K562 (cell line): ENCODE results near the gene PHYHIPL. TPM values are rescaled to one million over a fixed set of nuclear protein-coding genes. Genes with fewer than 3 reads are reported as not detected.

Experiments used
- ATAC-seq: fragments of 200-7000 bp; cut with Tn5 transposase; 3 replicates; pipeline ENCODE4 v1.9.1; 2020; ENCODE audit warnings: moderate library complexity
- BruUV-seq: library from RNA; stranded (reverse); fragments of 400-500 nt; replicated peaks from 2 replicates; lab custom pipeline; 2021; lab: Mats Ljungman, UMichigan
- CTCF ChIA-PET: fragments of 300-600 bp; formaldehyde crosslinking; extraction: SDS; loops from one replicate; lab custom pipeline; 2021; ENCODE audit warnings: low intra/inter-chr PET ratio; lab: Yijun Ruan, JAX
- POLR2A ChIA-PET: fragments of 300-600, 350-650 bp; sonication (Branson Sonifier 250); formaldehyde crosslinking; extraction: SDS; loops from one replicate; lab custom pipeline; 2021; ENCODE audit warnings: antibody characterized with exemption, inconsistent platforms; lab: Yijun Ruan, JAX
- DNase-seq, 4 experiments: peaks; one replicate each; pipeline versions ENCODE4 v3.0.0 to v3.0.0-alpha.2; 2011 to 2018; ENCODE audit warnings: low spot score in 3 of 4, mixed read lengths in 3 of 4; ENCODE audit errors: extremely low read depth in 1 of 4
- FAIRE-seq: peaks from 2 replicates; lab custom pipeline; 2011; peaks lifted over from hg19 to GRCh38; lab: Jason Lieb, UNC
- H2AFZ ChIP-seq: 2 replicates; pipeline ENCODE4 v1.6.0; 2011; ENCODE audit warnings: low read depth, low read length, control low read depth, inconsistent platforms
- H3K27ac ChIP-seq: fragments of 200-600 bp; 3 replicates; pipeline ENCODE4 v1.8.0; 2011; ENCODE audit warnings: low read depth, mild to moderate bottlenecking, control low read depth, inconsistent platforms, low read length, moderate library complexity, mixed read lengths; ENCODE audit errors: extremely low read depth
- H3K27me3 ChIP-seq, 2 experiments: fragments of 300-600 bp in 1 of 2; 2 replicates in 1 of 2; 3 replicates in 1 of 2; pipeline versions ENCODE4 v1.6.0 to v1.8.0; 2011; ENCODE audit warnings: inconsistent platforms in 2 of 2, low read length in 2 of 2, mild to moderate bottlenecking in 1 of 2, mixed read lengths in 1 of 2, moderate library complexity in 1 of 2; ENCODE audit not compliant: control insufficient read depth in 2 of 2, insufficient read depth in 2 of 2
- H3K36me3 ChIP-seq: fragments of 300-600 bp; 3 replicates; pipeline ENCODE4 v1.8.0; 2011; ENCODE audit warnings: mild to moderate bottlenecking, low read length, inconsistent platforms; ENCODE audit not compliant: control insufficient read depth, insufficient read depth
- H3K4me1 ChIP-seq, 2 experiments: fragments of 200-600 bp in 1 of 2; replicated peaks in 1 of 2; 2 replicates in 1 of 2; 3 replicates in 1 of 2; pipeline versions ENCODE4 v1.5.1 to v1.8.0; 2011; ENCODE audit warnings: inconsistent platforms in 2 of 2, low read length in 2 of 2, mild to moderate bottlenecking in 1 of 2, mixed read lengths in 1 of 2, moderate library complexity in 1 of 2; ENCODE audit not compliant: control insufficient read depth in 2 of 2, insufficient read depth in 2 of 2
- H3K4me2 ChIP-seq: 2 replicates; pipeline ENCODE4 v1.6.1; 2011; ENCODE audit warnings: low read length, control low read depth, inconsistent platforms, mixed read lengths; ENCODE audit not compliant: insufficient read depth
- H3K4me3 ChIP-seq: fragments of 200-600 bp; sonication (generic), shearing (Covaris generic); 2 replicates; pipeline ENCODE4 v1.5.1; 2016; ENCODE audit warnings: control low read depth, inconsistent platforms
- H3K79me2 ChIP-seq: fragments of 200-600 bp; 3 replicates; pipeline ENCODE4 v1.8.0; 2011; ENCODE audit warnings: low read length, inconsistent platforms; ENCODE audit not compliant: control insufficient read depth, insufficient read depth
- H3K9ac ChIP-seq, 2 experiments: 2 replicates each; pipeline versions ENCODE4 v1.6.0 to v1.6.1; 2011; ENCODE audit warnings: low read depth in 2 of 2, low read length in 2 of 2, control low read depth in 1 of 2, inconsistent platforms in 1 of 2, mild to moderate bottlenecking in 1 of 2, mixed read lengths in 1 of 2; ENCODE audit not compliant: insufficient read depth in 1 of 2
- H3K9me1 ChIP-seq: one replicate; pipeline ENCODE4 v1.6.0; 2011; ENCODE audit warnings: inconsistent platforms, mild to moderate bottlenecking, low read length, moderate library complexity; ENCODE audit not compliant: control insufficient read depth, insufficient read depth
- H3K9me3 ChIP-seq: replicated peaks from 2 replicates; pipeline ENCODE4 v1.5.1; 2011; ENCODE audit warnings: low read depth, low read length, inconsistent platforms; ENCODE audit not compliant: control insufficient read depth, insufficient read depth
- H4K20me1 ChIP-seq: replicated peaks from 2 replicates; pipeline ENCODE4 v1.6.1; 2011; ENCODE audit warnings: low read length, inconsistent platforms, mixed read lengths; ENCODE audit not compliant: control insufficient read depth, insufficient read depth
- ARID3B ChIP-seq: fragments of 250-450 bp; sonication (Bioruptor Pico); IDR thresholded peaks from 2 replicates; pipeline ENCODE4 v1.4.0; 2020; ENCODE audit warnings: borderline replicate concordance
- CBX3 ChIP-seq, 2 experiments: IDR thresholded peaks; 1 replicate in 1 of 2; 2 replicates in 1 of 2; pipeline ENCODE4 v1.6.1; 2012; ENCODE audit warnings: inconsistent platforms in 2 of 2, low read length in 2 of 2, borderline replicate concordance in 1 of 2, control low read depth in 1 of 2
- FOXP1 ChIP-seq: sonication (generic); formaldehyde crosslinking; IDR thresholded peaks from 2 replicates; pipeline ENCODE4 v1.8.0; 2022; ENCODE audit warnings: mild to moderate bottlenecking, missing genetic modification reagents
- FOXP4 ChIP-seq: sonication (generic); formaldehyde crosslinking; IDR thresholded peaks from 2 replicates; pipeline ENCODE4 v1.8.0; 2022; ENCODE audit warnings: mild to moderate bottlenecking, missing genetic modification reagents, borderline replicate concordance
- HDAC2 ChIP-seq: fragments of 450-650 bp; IDR thresholded peaks from 2 replicates; pipeline ENCODE4 v1.6.1; 2016; ENCODE audit warnings: mild to moderate bottlenecking
- JUND ChIP-seq, 2 experiments: IDR thresholded peaks; 2 replicates in 1 of 2; 3 replicates in 1 of 2; pipeline ENCODE4 v1.6.1; 2011; ENCODE audit warnings: borderline replicate concordance in 2 of 2, low read depth in 2 of 2, low read length in 2 of 2, improper control_type of control experiment in 1 of 2, missing biosample characterization in 1 of 2, missing genetic modification characterization in 1 of 2, missing genetic modification reagents in 1 of 2
- NCOA6 ChIP-seq: fragments of 450-650 bp; IDR thresholded peaks from 2 replicates; pipeline ENCODE4 v1.6.1; 2017; ENCODE audit warnings: mild to moderate bottlenecking
- RFX1 ChIP-seq: fragments of 450-650 bp; IDR thresholded peaks from 2 replicates; pipeline ENCODE4 v1.6.1; 2016; ENCODE audit warnings: mild to moderate bottlenecking, moderate library complexity
- SRF ChIP-seq, 2 experiments: fragments of 250-450, 450-650 bp in 1 of 2; sonication (Bioruptor Pico) in 1 of 2; sonication (generic) in 1 of 2; formaldehyde crosslinking; IDR thresholded peaks; 2 replicates each; pipeline versions ENCODE4 v1.5.0 to v1.5.1; 2020 to 2022; ENCODE audit warnings: mild to moderate bottlenecking in 1 of 2, missing genetic modification reagents in 1 of 2
- UBTF ChIP-seq, 2 experiments: IDR thresholded peaks; 2 replicates each; pipeline ENCODE4 v1.6.1; 2012; ENCODE audit warnings: improper control_type of control experiment in 2 of 2, low read depth in 2 of 2, low read length in 2 of 2, borderline replicate concordance in 1 of 2
- ZNF224 ChIP-seq: sonication (generic); formaldehyde crosslinking; IDR thresholded peaks from 2 replicates; pipeline ENCODE4 v1.8.0; 2022; ENCODE audit warnings: mild to moderate bottlenecking, missing genetic modification reagents
- ZNF431 ChIP-seq: sonication (generic); formaldehyde crosslinking; IDR thresholded peaks from 2 replicates; pipeline ENCODE4 v1.8.0; 2022; ENCODE audit warnings: mild to moderate bottlenecking, missing genetic modification reagents
- WGBS: fragments of 100-300 bp; shearing (Covaris generic); methylation state at CpG from one replicate; pipeline ENCODE4 v1.1.6; 2016; ENCODE audit warnings: low coverage, mixed read lengths; ENCODE audit not compliant: insufficient coverage; ENCODE audit errors: missing lambda C conversion rate; 5-methylcytosine and 5-hydroxymethylcytosine counted together
- in situ Hi-C: fragments of 300-500 bp; cut with MboI; formaldehyde crosslinking; loops from 4 replicates; pipeline ENCODE4 v1.15.0; 2018; ENCODE audit warnings: inconsistent platforms, mixed read lengths
- intact Hi-C: fragments of 100-400 bp; cut with micrococcal nuclease; formaldehyde crosslinking; loops from 2 replicates; pipeline ENCODE4 v1.14.2; 2022
- polyA plus RNA-seq, 8 experiments: library from polyadenylated mRNA; depleted of rRNA in 4 of 8; stranded (reverse) in 5 of 8; unstranded in 3 of 8; fragments of >200 nt; fragmentation: Nextera tagmentation in 2 of 8; fragmentation: Illumina TruSeq in 1 of 8; extraction: Ambion mirVana in 2 of 8; extraction: Trizol in 1 of 8; gene quantifications; 2 replicates each; pipeline versions ENCODE4 v1.2.1 to v1.2.3, GENCODE V29; 2011 to 2014; ENCODE audit warnings: inconsistent platforms in 1 of 8, missing spikeins in 1 of 8
- total RNA-seq, 7 experiments: library from RNA; depleted of rRNA in 6 of 7; stranded (reverse); fragments of >200 nt in 6 of 7; fragmentation: Illumina TruSeq in 2 of 7; extraction: Trizol in 2 of 7; gene quantifications; 2 replicates each; pipeline versions ENCODE4 v1.2.1 to v1.2.3, GENCODE V29; 2011 to 2021; ENCODE audit warnings: low replicate concordance in 1 of 7

The PHYHIPL gene
- total and polyA plus RNA-seq, 9 of the 15 experiments (the other 6 are each of a cell fraction or from before 2014, with no cell fraction given) = not detected

- POLR2A ChIA-PET = no interaction called here
- Histone ChIP-seq H3K27me3 (no peaks in the 10 kb centered on the region), H3K9ac (no peak overlapping the region), H3K4me3 (no peak overlapping the region), H3K79me2 (no peaks in the 10 kb centered on the region), H3K4me1 (no peaks in the 10 kb centered on the region), H3K9me1 (no peaks in the 10 kb centered on the region), H3K36me3 (no peaks in the 10 kb centered on the region), H3K4me2 (no peak overlapping the region), H3K9me3 (no peaks in the 10 kb centered on the region), H2AFZ (no peak overlapping the region), H3K27ac (no peak overlapping the region), H4K20me1 (no peaks in the 10 kb centered on the region)
- ATAC-seq = no peak
- DNase-seq = no peak
- intact Hi-C loops = no loop called here
- CTCF ChIA-PET = no interaction called here
- TF ChIP-seq ZNF431 (CRISPR knock-in tag) = no peak
- TF ChIP-seq ZNF224 (CRISPR knock-in tag) = no peak
- no peak for TF ChIP-seq NCOA6
- no peak for TF ChIP-seq ARID3B
- TF ChIP-seq CBX3 (IDR thresholded peaks at IDR 0.05; ENCODE audit: borderline replicate concordance in 1 of 2, low read length in 2 of 2) = no peak
- no peak for TF ChIP-seq UBTF (IDR thresholded peaks at IDR 0.05; ENCODE audit: borderline replicate concordance in 1 of 2, low read depth in 2 of 2, low read length in 2 of 2)
- no peak for TF ChIP-seq HDAC2
- TF ChIP-seq FOXP1 (CRISPR knock-in tag) = no peak
- TF ChIP-seq FOXP4 (CRISPR knock-in tag) = no peak
- no peak for TF ChIP-seq RFX1
- TF ChIP-seq SRF (CRISPR knock-in tag; IDR thresholded peaks at IDR 0.05) = no peak
- TF ChIP-seq JUND (IDR thresholded peaks at IDR 0.05; ENCODE audit: borderline replicate concordance, low read depth, low read length) = no peak
- no peak for TF ChIP-seq JUND (tag; IDR thresholded peaks at IDR 0.05; ENCODE audit: borderline replicate concordance, low read depth, low read length)
- FAIRE-seq = no peak
- in situ Hi-C loops = no loop called here
- BruUV-seq = no TSS peak
- WGBS = 0% methylated on average over 3 of the region's 3 CpGs
Observed at GRCh38 chr10:59180689-59181270, 4.3 kb downstream of the PHYHIPL start.
